Measurements from ENCODE around the gene TMEM128. TPM values are rescaled to one million over a fixed set of nuclear protein-coding genes. Genes with fewer than 3 reads are reported as not detected.
"Not testable (repeated sequence)": the region's sequence is repeated elsewhere in the genome, so short reads cannot be mapped to it uniquely, and the experiment has no call there.

The TMEM128 gene
- total RNA-seq, 1 donor from 2014 or later: 18.9 TPM

GRCh38 chr4:4269331-4269731, 21.3 kb upstream of the TMEM128 start:
- TF ChIP-seq, protein P1, sequence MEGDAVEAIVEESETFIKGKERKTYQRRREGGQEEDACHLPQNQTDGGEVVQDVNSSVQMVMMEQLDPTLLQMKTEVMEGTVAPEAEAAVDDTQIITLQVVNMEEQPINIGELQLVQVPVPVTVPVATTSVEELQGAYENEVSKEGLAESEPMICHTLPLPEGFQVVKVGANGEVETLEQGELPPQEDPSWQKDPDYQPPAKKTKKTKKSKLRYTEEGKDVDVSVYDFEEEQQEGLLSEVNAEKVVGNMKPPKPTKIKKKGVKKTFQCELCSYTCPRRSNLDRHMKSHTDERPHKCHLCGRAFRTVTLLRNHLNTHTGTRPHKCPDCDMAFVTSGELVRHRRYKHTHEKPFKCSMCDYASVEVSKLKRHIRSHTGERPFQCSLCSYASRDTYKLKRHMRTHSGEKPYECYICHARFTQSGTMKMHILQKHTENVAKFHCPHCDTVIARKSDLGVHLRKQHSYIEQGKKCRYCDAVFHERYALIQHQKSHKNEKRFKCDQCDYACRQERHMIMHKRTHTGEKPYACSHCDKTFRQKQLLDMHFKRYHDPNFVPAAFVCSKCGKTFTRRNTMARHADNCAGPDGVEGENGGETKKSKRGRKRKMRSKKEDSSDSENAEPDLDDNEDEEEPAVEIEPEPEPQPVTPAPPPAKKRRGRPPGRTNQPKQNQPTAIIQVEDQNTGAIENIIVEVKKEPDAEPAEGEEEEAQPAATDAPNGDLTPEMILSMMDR (IDR thresholded peaks at IDR 0.05): no peak
- no peaks in the 10 kb centered on the region for H3K27me3 Mint-ChIP-seq (ENCODE audit: low read depth)
- peaks cover 20% of the 10 kb centered on the region for H3K36me3 Mint-ChIP-seq (ENCODE audit: low read depth)
- H3K4me1 Mint-ChIP-seq (ENCODE audit: low read depth): peaks cover 3% of the 10 kb centered on the region
- no peak for DNase-seq (ENCODE audit: low spot score)
- H3K27ac Mint-ChIP-seq (ENCODE audit: unreplicated experiment): no peak overlapping the region
- no peak overlapping the region for H3K4me3 Mint-ChIP-seq (ENCODE audit: unreplicated experiment)
- H3K9me3 Mint-ChIP-seq (ENCODE audit: low read depth): no peaks in the 10 kb centered on the region

- H3K9me3 Mint-ChIP-seq (ENCODE audit: low read depth): no peaks in the 10 kb centered on the region
- H3K4me3 Mint-ChIP-seq (ENCODE audit: unreplicated experiment): no peak overlapping the region
- peaks cover 3% of the 10 kb centered on the region for H3K4me1 Mint-ChIP-seq (ENCODE audit: low read depth)
- H3K36me3 Mint-ChIP-seq (ENCODE audit: low read depth): peaks cover 17% of the 10 kb centered on the region
- no peak for DNase-seq (ENCODE audit: low spot score)
- H3K27me3 Mint-ChIP-seq (ENCODE audit: low read depth): no peaks in the 10 kb centered on the region
- TF ChIP-seq, protein P1 (IDR thresholded peaks at IDR 0.05): no peak
- H3K27ac Mint-ChIP-seq (ENCODE audit: unreplicated experiment): no peak overlapping the region
Observed at GRCh38 chr4:4268776-4269175, 20.8 kb upstream of the TMEM128 start.

DNA sequence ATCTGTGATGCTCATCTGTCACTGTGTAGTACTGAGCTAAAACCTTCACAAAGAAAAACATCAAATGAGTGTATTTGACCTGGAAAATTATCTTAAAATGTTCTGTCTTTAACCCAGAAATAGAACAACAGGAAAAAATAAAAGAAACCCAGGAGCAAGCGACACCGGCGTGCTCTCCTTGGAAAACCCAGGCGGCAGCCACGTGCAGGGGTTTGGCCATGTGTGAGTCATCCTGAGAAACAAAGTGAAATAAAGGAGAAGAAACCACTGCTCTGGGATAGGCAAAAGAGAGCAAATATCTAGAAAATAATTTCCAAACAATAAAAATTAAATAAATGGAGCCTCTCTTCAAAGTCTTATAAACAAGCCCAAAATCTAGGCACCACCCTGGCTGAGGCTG, 20.0 kb upstream of the TMEM128 start:
- Mint-ChIP-seq H3K9me3 (ENCODE audit: low read depth) (no peaks in the 10 kb centered on the region), H3K27me3 (ENCODE audit: low read depth) (peaks cover 1% of the 10 kb centered on the region), H3K4me3 (ENCODE audit: unreplicated experiment) (no peak overlapping the region), H3K4me1 (ENCODE audit: low read depth) (peaks cover 3% of the 10 kb centered on the region), H3K36me3 (ENCODE audit: low read depth) (peaks cover 17% of the 10 kb centered on the region), H3K27ac (ENCODE audit: unreplicated experiment) (no peak overlapping the region)
- TF ChIP-seq, protein P1 (IDR thresholded peaks at IDR 0.05): no peak
- DNase-seq (ENCODE audit: low spot score): no peak

GRCh38 chr4:4260185-4260751, 12.2 kb upstream of the TMEM128 start:
- Mint-ChIP-seq H3K27me3 (ENCODE audit: low read depth) (peaks cover 8% of the 10 kb centered on the region), H3K27ac (ENCODE audit: unreplicated experiment) (no peak overlapping the region), H3K36me3 (ENCODE audit: low read depth) (no peaks in the 10 kb centered on the region), H3K4me3 (ENCODE audit: unreplicated experiment) (no peak overlapping the region), H3K9me3 (ENCODE audit: low read depth) (no peaks in the 10 kb centered on the region), H3K4me1 (ENCODE audit: low read depth) (no peaks in the 10 kb centered on the region)
- TF ChIP-seq, protein P1 (IDR thresholded peaks at IDR 0.05): peak; percentile 81
- no peak for DNase-seq (ENCODE audit: low spot score)

DNA sequence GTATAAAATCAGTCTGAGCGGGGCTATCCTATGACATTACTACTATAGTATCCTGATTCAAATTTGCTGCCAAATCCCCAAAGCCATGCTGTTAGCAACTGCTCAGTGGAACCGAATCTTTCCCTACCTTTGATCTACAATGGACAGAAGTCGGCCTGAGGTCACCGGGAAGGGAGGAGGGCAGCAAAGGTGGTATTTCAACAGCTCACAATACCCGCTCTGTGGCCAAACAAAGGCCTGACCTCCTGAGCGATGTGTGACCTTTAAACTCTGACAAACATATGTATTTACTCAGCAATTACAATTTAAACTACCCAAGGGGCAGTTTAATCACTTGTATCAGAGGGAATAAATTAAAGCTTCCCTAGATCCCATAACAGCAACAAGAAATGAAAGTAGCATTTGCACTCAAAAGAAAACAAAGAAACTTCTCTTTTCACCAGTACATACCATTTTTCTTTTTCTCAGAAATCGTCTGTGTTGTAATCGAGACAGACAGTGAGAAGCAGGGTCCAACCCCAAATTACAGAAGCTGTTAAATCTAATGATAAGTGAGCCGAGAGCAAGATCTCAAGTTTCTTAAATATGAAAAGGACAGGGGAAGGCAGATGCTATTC, 11.6 kb upstream of the TMEM128 start:
- H3K4me3 Mint-ChIP-seq (ENCODE audit: unreplicated experiment): no peak overlapping the region
- no peaks in the 10 kb centered on the region for H3K9me3 Mint-ChIP-seq (ENCODE audit: low read depth)
- no peaks in the 10 kb centered on the region for H3K4me1 Mint-ChIP-seq (ENCODE audit: low read depth)
- H3K27ac Mint-ChIP-seq (ENCODE audit: unreplicated experiment): no peak overlapping the region
- no peak for DNase-seq (ENCODE audit: low spot score)
- peaks cover 11% of the 10 kb centered on the region for H3K27me3 Mint-ChIP-seq (ENCODE audit: low read depth)
- H3K36me3 Mint-ChIP-seq (ENCODE audit: low read depth): no peaks in the 10 kb centered on the region
- TF ChIP-seq, protein P1 (IDR thresholded peaks at IDR 0.05): no peak

DNA sequence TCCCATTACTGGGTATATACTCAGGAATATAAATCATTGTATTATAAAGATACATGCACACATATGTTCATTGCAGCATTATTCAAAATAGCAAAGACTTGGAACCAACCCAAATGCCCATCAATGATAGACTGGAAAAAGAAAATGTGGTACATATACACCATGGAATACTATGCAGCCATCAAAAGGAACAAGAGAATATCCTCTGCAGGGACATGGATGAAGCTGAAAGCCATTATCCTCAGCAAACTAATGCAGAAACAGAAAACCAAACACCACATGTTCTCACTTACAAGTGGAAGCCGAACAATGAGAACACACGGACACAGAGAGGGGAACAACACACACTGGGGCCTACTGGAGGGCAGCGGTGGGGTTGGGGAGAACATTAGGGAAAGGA, 9.7 kb upstream of the TMEM128 start:
- not testable (repeated sequence) for DNase-seq (ENCODE audit: low spot score); H3K27ac Mint-ChIP-seq (ENCODE audit: unreplicated experiment); H3K36me3 Mint-ChIP-seq (ENCODE audit: low read depth); H3K4me1 Mint-ChIP-seq (ENCODE audit: low read depth); H3K4me3 Mint-ChIP-seq (ENCODE audit: unreplicated experiment); H3K9me3 Mint-ChIP-seq (ENCODE audit: low read depth)
- H3K27me3 Mint-ChIP-seq (ENCODE audit: low read depth): peaks cover 15% of the 10 kb centered on the region
